ENCODE data around the gene JAKMIP2. TPM values are rescaled to one million over a fixed set of nuclear protein-coding genes. Genes with fewer than 3 reads are reported as not detected.

Gene JAKMIP2
- total RNA-seq, 1 experiment from 2014 or later: not detected

GRCh38 chr5:147611483-147611882 is 171.0 kb downstream of the JAKMIP2 start:
- POLR2A ChIA-PET: no interaction called here
- TF ChIP-seq POLR2AphosphoS5 (IDR thresholded peaks at IDR 0.05; ENCODE audit: low read depth, low read length) (no peak), SIN3A (IDR thresholded peaks at IDR 0.05; ENCODE audit: borderline replicate concordance, insufficient read depth, low read depth, low read length) (no peak), TCF7L2 (IDR thresholded peaks at IDR 0.05; ENCODE audit: low read depth, low read length) (no peak), CTCF (IDR thresholded peaks at IDR 0.05) (no peak)
- TF ChIP-seq, protein P1, sequence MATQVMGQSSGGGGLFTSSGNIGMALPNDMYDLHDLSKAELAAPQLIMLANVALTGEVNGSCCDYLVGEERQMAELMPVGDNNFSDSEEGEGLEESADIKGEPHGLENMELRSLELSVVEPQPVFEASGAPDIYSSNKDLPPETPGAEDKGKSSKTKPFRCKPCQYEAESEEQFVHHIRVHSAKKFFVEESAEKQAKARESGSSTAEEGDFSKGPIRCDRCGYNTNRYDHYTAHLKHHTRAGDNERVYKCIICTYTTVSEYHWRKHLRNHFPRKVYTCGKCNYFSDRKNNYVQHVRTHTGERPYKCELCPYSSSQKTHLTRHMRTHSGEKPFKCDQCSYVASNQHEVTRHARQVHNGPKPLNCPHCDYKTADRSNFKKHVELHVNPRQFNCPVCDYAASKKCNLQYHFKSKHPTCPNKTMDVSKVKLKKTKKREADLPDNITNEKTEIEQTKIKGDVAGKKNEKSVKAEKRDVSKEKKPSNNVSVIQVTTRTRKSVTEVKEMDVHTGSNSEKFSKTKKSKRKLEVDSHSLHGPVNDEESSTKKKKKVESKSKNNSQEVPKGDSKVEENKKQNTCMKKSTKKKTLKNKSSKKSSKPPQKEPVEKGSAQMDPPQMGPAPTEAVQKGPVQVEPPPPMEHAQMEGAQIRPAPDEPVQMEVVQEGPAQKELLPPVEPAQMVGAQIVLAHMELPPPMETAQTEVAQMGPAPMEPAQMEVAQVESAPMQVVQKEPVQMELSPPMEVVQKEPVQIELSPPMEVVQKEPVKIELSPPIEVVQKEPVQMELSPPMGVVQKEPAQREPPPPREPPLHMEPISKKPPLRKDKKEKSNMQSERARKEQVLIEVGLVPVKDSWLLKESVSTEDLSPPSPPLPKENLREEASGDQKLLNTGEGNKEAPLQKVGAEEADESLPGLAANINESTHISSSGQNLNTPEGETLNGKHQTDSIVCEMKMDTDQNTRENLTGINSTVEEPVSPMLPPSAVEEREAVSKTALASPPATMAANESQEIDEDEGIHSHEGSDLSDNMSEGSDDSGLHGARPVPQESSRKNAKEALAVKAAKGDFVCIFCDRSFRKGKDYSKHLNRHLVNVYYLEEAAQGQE (IDR thresholded peaks at IDR 0.05; ENCODE audit: insufficient read depth in 1 of 2, low read depth in 2 of 2, low read length in 1 of 2): no peak
- in situ Hi-C loops (cut with HindIII; ENCODE audit: low pct_unique_long_range_greater_than_20kb, low sequenced_read_pairs): no loop called here

GRCh38 chr5:147610798-147611197 is 171.7 kb downstream of the JAKMIP2 start:
- BruUV-seq (replicated peaks): no TSS peak
- no peak for ATAC-seq
- TF ChIP-seq SIN3A (IDR thresholded peaks at IDR 0.05; ENCODE audit: borderline replicate concordance, insufficient read depth, low read depth, low read length): no peak
- TF ChIP-seq, protein P1 (IDR thresholded peaks at IDR 0.05; ENCODE audit: insufficient read depth in 1 of 2, low read depth in 2 of 2, low read length in 1 of 2): no peak
- no peak for TF ChIP-seq TCF7L2 (IDR thresholded peaks at IDR 0.05; ENCODE audit: low read depth, low read length)
- TF ChIP-seq CTCF (IDR thresholded peaks at IDR 0.05): no peak
- no peak for TF ChIP-seq POLR2AphosphoS5 (IDR thresholded peaks at IDR 0.05; ENCODE audit: low read depth, low read length)
- Histone ChIP-seq H3K4me1 (ENCODE audit: control insufficient read depth, insufficient read depth, low read length) (no peaks in the 10 kb centered on the region), H3K36me3 (ENCODE audit: control insufficient read depth, insufficient read depth, low read length) (no peaks in the 10 kb centered on the region), H3K27ac (ENCODE audit: low read length) (no peak overlapping the region), H3K4me3 (ENCODE audit: low read depth in 2 of 2, low read length in 2 of 2) (no peak overlapping the region), H3K27me3 (ENCODE audit: control insufficient read depth, insufficient read depth, low read length) (no peaks in the 10 kb centered on the region), H3K9me3 (ENCODE audit: control insufficient read depth, insufficient read depth, low read depth, low read length) (no peaks in the 10 kb centered on the region)
- in situ Hi-C loops (cut with HindIII; ENCODE audit: low pct_unique_long_range_greater_than_20kb, low sequenced_read_pairs) (no loop called here), intact Hi-C loops (cut with micrococcal nuclease; ENCODE audit: unreplicated experiment) (no loop called here)
- DNase-seq (ENCODE audit: low read depth, low spot score): no peak
- POLR2A ChIA-PET: no interaction called here
- CTCF ChIA-PET: no interaction called here

More at GRCh38 chr5:147611483-147611882, 171.0 kb downstream of the JAKMIP2 start:
- ATAC-seq (no peak), DNase-seq (ENCODE audit: low read depth, low spot score) (no peak)
- H3K9me3 ChIP-seq (ENCODE audit: control insufficient read depth, insufficient read depth, low read depth, low read length): no peaks in the 10 kb centered on the region
- H3K27ac ChIP-seq (ENCODE audit: low read length): no peak overlapping the region
- no peaks in the 10 kb centered on the region for H3K36me3 ChIP-seq (ENCODE audit: control insufficient read depth, insufficient read depth, low read length)
- H3K27me3 ChIP-seq (ENCODE audit: control insufficient read depth, insufficient read depth, low read length): no peaks in the 10 kb centered on the region
- H3K4me3 ChIP-seq (ENCODE audit: low read depth in 2 of 2, low read length in 2 of 2): no peak overlapping the region
- intact Hi-C loops (cut with micrococcal nuclease; ENCODE audit: unreplicated experiment): no loop called here
- BruUV-seq (replicated peaks): no TSS peak
- CTCF ChIA-PET: no interaction called here
- no peaks in the 10 kb centered on the region for H3K4me1 ChIP-seq (ENCODE audit: control insufficient read depth, insufficient read depth, low read length)

Data from Panc1 (cell line).